Heart left ventricle (tissue), 16 donors: Measurements from ENCODE around the gene PPM1G. TPM values are rescaled to one million over a fixed set of nuclear protein-coding genes. Genes with fewer than 3 reads are reported as not detected.

ENCODE experiments used
- ATAC-seq, 4 donors: fragments of 200-7000 bp; cut with Tn5 transposase; one replicate each; pipeline ENCODE4 v1.9.1; 2020 to 2022; ENCODE audit warnings: moderate library complexity in 4 of 4, mild to moderate bottlenecking in 3 of 4, moderate number of reproducible peaks in 1 of 4
- DNase-seq, 5 donors: peaks; one replicate each; pipeline ENCODE4 v3.0.0-alpha.2; 2020
- H3K27ac ChIP-seq, 12 donors: fragments of 200-600 bp; sonication (generic) in 4 of 12; one replicate each; pipeline versions ENCODE4 v1.5.0 to v1.8.0; 2016 to 2022; ENCODE audit warnings: mild to moderate bottlenecking in 2 of 12
- H3K27me3 ChIP-seq, 9 donors: fragments of 200-600 bp; sonication (generic) in 2 of 9; one replicate each; pipeline versions ENCODE4 v1.5.1 to v1.8.0; 2016 to 2022; ENCODE audit warnings: mild to moderate bottlenecking in 3 of 9
- H3K36me3 ChIP-seq, 9 donors: fragments of 200-600 bp; sonication (generic) in 2 of 9; one replicate each; pipeline versions ENCODE4 v1.5.0 to v1.8.0; 2018 to 2022; ENCODE audit warnings: mild to moderate bottlenecking in 2 of 9
- H3K4me1 ChIP-seq, 12 donors: fragments of 200-600 bp; sonication (generic) in 4 of 12; one replicate each; pipeline versions ENCODE4 v1.5.0 to v1.8.0; 2016 to 2022; ENCODE audit warnings: mild to moderate bottlenecking in 3 of 12
- H3K4me3 ChIP-seq, 12 donors: fragments of 200-600 bp; sonication (generic) in 4 of 12; one replicate each; pipeline versions ENCODE4 v1.5.0 to v1.8.0; 2017 to 2022; ENCODE audit warnings: mild to moderate bottlenecking in 9 of 12, moderate library complexity in 4 of 12
- H3K9me3 ChIP-seq, 12 donors: fragments of 200-600 bp; sonication (generic) in 4 of 12; one replicate each; pipeline versions ENCODE4 v1.5.0 to v1.8.0; 2016 to 2022; ENCODE audit warnings: mild to moderate bottlenecking in 1 of 12
- POLR2A ChIP-seq, 2 donors: fragments of 450-650 bp; IDR thresholded peaks; one replicate each; pipeline ENCODE4 v1.6.1; 2017; ENCODE audit warnings: antibody characterized with exemption in 2 of 2, mild to moderate bottlenecking in 2 of 2, moderate library complexity in 2 of 2
- WGBS, 4 donors: extraction: QIAGEN DNeasy Blood & Tissue Kit in 2 of 4; methylation state at CpG; one replicate each; pipeline versions ENCODE4 v1.1.5 to v1.1.7; 2013 to 2018; 5-methylcytosine and 5-hydroxymethylcytosine counted together
- intact Hi-C, 10 donors: fragments of 100-400 bp; cut with DNase I; formaldehyde crosslinking; loops; one replicate each; pipeline versions ENCODE4 v1.11.1 to v1.14.2; 2022
- polyA plus RNA-seq, 2 donors: library from polyadenylated mRNA; stranded (reverse); fragments of 200-250 nt; gene quantifications; one replicate each; pipeline ENCODE4 v1.2.3, GENCODE V29; 2013
- total RNA-seq, 9 donors: library from RNA; depleted of rRNA in 2 of 9; stranded (reverse); fragments of >200 nt in 2 of 9; fragmentation: NEBNext Ultra II Directional in 3 of 9; extraction: Animal tissue kit (Norgen Biotek cat#: 25700) in 3 of 9; gene quantifications; one replicate each; pipeline versions ENCODE4 v1.1.0 to v1.2.4, GENCODE V29; 2016 to 2023
- TF ChIP-seq, protein P1 (sequence below), 12 donors: fragments of 200-600 bp; sonication (generic) in 4 of 12; IDR thresholded peaks; one replicate each; pipeline versions ENCODE4 v1.5.0 to v1.8.0; 2018 to 2022; ENCODE audit warnings: antibody characterized with exemption in 12 of 12, mild to moderate bottlenecking in 5 of 12
- donor health status: ischemic (EF 13 %, LVEDD 7.1; RV severe dilation, severe dysfunction).
- donor health status: healthy with polysubstance abuse.
- donor health status: DM: no; HTN: yes; CAD: no.
- donor health status: DM: no; HTN: no; CAD: no.
- donor health status: ischemic (EF 25% LVEDD 6.9; RV normal size, moderate dysfunction).
- donor health status: ischemic (EF 25% LVEDD 5.7; RV mildly dilated, moderate dysfunction).
- donor health status: healthy.
- donor health status: DM: yes; HTN: yes; CAD: no.
- donor health status: ischemic (EF 35%, LVEDD 5.7; RV mildly dilated, moderate dysfunction).
- donor health status: nonischemic (EF 11% LVEDD 7.7; RV severe dilation, severe dysfunction).
- donor health status: DM: yes; HTN: yes; CAD: no.
- donor health status: PGD.
- donor health status: ischemic (EF 29% LVEDD 5.4; RV normal size, mild dysfunction).
- donor health status: nonischemic (EF 23%, LVEDD 6.1; RV moderate dilation, normal function).

The PPM1G gene
- total and polyA plus RNA-seq, 11 donors, result 31.2 to 87.2 (median 40.2) TPM

DNA sequence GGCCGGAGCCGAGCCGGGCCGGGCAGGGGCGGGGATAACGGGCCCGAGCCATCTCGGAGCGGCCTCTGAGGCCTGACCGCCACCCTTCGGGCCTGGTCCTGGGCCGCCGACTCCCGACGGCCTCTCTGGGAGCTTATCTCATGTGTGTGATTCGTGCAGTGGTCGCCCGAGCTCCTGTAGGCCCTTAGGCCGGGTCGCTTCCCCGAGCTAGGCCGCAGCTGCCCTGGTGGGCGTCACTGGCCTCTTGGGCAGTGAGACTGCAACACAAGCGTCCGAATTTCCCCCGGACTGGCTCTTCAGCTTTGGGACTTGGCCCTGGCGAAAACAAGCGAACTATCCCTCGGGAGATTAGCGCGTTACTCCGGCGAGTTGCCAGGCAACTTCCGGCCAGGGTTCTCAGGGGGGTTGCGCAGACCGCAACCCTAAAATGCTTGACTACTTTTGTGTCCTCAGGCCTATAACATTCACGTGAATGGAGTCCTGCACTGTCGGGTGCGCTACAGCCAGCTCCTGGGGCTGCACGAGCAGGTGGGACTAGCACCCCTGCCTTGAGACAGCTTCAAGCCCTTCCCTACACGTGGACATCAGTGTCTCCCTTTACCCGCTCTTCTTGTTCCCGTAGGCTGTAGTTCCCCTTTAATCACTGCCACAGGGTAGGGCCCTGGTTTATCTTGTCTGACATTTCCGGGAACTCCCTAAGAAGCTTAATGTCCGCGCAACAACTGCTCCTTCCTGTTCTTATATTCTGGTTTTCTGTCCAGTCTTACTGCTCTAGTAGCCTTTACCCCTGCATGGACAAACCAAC is 38.4 kb downstream of the PPM1G start:
- Histone ChIP-seq H3K27ac (peak overlapping the region; percentile 69 to 96 (median 92)), H3K9me3 (no peaks in the 10 kb centered on the region), H3K4me3 (peak overlapping the region; percentile 84 to 100 (median 88)), H3K4me1 (peaks cover 5 to 36% (median 30%) of the 10 kb centered on the region in 12 donors), H3K36me3 (peaks cover 0 to 72% (median 62%) of the 10 kb centered on the region in 9 donors), H3K27me3 (no peaks in the 10 kb centered on the region)
- peak; percentile 15 to 53 (median 37) for ATAC-seq
- no peak for TF ChIP-seq POLR2A (IDR thresholded peaks at IDR 0.05)
- TF ChIP-seq, protein P1, sequence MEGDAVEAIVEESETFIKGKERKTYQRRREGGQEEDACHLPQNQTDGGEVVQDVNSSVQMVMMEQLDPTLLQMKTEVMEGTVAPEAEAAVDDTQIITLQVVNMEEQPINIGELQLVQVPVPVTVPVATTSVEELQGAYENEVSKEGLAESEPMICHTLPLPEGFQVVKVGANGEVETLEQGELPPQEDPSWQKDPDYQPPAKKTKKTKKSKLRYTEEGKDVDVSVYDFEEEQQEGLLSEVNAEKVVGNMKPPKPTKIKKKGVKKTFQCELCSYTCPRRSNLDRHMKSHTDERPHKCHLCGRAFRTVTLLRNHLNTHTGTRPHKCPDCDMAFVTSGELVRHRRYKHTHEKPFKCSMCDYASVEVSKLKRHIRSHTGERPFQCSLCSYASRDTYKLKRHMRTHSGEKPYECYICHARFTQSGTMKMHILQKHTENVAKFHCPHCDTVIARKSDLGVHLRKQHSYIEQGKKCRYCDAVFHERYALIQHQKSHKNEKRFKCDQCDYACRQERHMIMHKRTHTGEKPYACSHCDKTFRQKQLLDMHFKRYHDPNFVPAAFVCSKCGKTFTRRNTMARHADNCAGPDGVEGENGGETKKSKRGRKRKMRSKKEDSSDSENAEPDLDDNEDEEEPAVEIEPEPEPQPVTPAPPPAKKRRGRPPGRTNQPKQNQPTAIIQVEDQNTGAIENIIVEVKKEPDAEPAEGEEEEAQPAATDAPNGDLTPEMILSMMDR (IDR thresholded peaks at IDR 0.05), result no peak
- DNase-seq, result peak in 3 of 5 donors; percentile 35 to 61 (median 46)
- intact Hi-C loops, result loop anchor here in 3 of 10 donors (1.0 to 5.0 kb wide), 6 partner anchors 9 to 58 kb away; partner anchors contain the start of genes GTF3C2 (in 3 of the 3), NRBP1 (in 2 of the 3), MPV17 (in 1 of the 3) and ZNF513 (in 1 of the 3)
- WGBS, 4 donors, result 0 to 3% (median 1%) methylated on average over 24 to 46 of the region's 46 CpGs

DNA sequence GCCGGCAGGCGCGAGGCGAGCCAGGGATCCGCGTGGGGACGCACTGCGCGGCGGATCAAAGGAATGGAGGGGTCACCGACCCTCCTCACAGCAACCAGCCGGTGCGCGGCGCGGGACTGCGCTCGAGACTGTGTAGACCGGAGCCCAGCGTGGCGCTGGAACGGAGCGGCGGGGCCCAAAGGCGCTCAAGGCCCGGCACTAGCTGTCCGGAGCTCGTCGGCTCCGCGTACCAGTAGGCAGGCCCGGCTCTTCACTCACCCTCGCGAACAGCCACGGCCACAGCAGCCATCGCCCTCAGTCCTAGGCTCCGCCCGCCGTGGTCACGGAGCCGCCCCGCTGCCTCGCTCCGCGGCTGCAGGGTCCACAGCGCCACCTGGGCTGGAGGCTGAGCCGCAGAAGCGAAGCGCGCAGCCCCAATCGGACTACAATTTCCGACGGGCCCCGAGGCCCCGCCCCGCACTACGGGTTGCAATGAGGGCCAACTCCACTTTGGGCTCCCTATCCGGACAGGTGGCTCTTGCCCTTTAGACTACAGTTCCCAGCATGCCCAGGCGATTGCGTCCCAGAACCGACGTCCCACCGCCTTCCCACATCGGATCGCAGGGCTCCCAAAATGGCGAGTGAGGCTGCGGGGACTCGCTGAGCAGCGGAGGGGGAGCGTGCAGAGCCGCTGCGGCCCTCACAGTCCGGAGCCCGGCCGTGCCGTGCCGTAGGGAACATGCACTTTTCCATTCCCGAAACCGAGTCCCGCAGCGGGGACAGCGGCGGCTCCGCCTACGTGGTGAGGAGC is 39.2 kb downstream of the PPM1G start, which contains the start of the genes EIF2B4 and SNX17:
TSS of gene EIF2B4 (minus strand) at position 313 of the 790 bp plus-strand sequence. CDS start at position 289, 24 bp downstream.
TSS of gene SNX17 (plus strand) at position 591 of the 790 bp plus-strand sequence. CDS start at position 719, 128 bp downstream.
- ATAC-seq (peak; percentile 95 to 97 (median 96)), DNase-seq (peak; percentile 99 to 100 (median 99))
- Histone ChIP-seq H3K36me3 (peaks cover 4 to 71% (median 62%) of the 10 kb centered on the region in 9 donors), H3K27ac (peak within 1 kb of the TSS; percentile 73 to 96 (median 92)), H3K9me3 (no peaks in the 10 kb centered on the region), H3K27me3 (no peaks in the 10 kb centered on the region), H3K4me3 (peak within 1 kb of the TSS; percentile 84 to 100 (median 88)), H3K4me1 (peaks cover 5 to 36% (median 30%) of the 10 kb centered on the region in 12 donors)
- WGBS, 4 donors, result 0 to 1% (median 1%) methylated on average over 50 to 85 of the region's 85 CpGs
- intact Hi-C loops, result loop anchor here in 3 of 10 donors (1.0 to 5.0 kb wide), 6 partner anchors 10 to 59 kb away; partner anchors contain the start of genes GTF3C2 (in 3 of the 3), NRBP1 (in 2 of the 3), MPV17 (in 1 of the 3) and ZNF513 (in 1 of the 3)
- TF ChIP-seq, protein P1 (IDR thresholded peaks at IDR 0.05), result peak; percentile 52 to 96 (median 82)
- TF ChIP-seq POLR2A (IDR thresholded peaks at IDR 0.05), result peak in 1 of 2 donors; percentile 62

DNA sequence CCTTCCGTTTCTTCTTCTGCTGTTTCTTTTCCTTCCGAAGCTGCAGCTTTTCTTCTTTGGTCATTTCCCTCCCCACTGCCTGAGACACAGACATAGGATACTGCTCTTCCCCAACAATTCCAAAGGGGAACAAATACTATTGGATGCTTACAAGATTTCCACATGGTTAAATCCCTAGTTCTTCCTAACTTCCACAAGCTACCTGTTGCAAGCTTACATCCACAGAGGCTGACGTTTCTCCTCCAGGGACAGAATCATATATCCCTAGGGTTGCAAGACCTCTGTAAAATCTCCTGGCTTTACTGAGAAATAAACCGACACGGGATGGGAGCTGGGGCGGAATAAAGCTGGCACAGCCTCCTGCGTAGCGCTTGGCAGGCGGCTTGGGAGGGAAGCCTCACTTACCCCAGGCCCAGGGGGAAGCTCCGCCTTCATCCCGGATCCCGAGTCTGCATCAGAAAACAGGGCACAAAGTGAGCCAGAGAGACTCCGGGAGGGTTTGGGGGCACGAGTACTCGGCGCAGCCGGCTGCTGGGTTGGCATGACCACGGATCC is 39.8 kb downstream of the PPM1G start:
- DNase-seq (peak in 4 of 5 donors; percentile 55 to 79 (median 68)), ATAC-seq (peak in 3 of 4 donors; percentile 27 to 59 (median 53))
- H3K4me3 ChIP-seq, result peak overlapping the region; percentile 58 to 100 (median 88)
- H3K27ac ChIP-seq, result peak overlapping the region; percentile 73 to 96 (median 92)
- no peaks in the 10 kb centered on the region for H3K27me3 ChIP-seq
- intact Hi-C loops, result loop anchor here in 3 of 10 donors (1.0 to 5.0 kb wide), 6 partner anchors 11 to 59 kb away; partner anchors contain the start of genes GTF3C2 (in 3 of the 3), NRBP1 (in 2 of the 3), MPV17 (in 1 of the 3) and ZNF513 (in 1 of the 3)
- peaks cover 5 to 36% (median 30%) of the 10 kb centered on the region in 12 donors for H3K4me1 ChIP-seq
- no peak for TF ChIP-seq POLR2A (IDR thresholded peaks at IDR 0.05)
- TF ChIP-seq, protein P1 (IDR thresholded peaks at IDR 0.05), result no peak
- peaks cover 4 to 71% (median 62%) of the 10 kb centered on the region in 9 donors for H3K36me3 ChIP-seq
- no peaks in the 10 kb centered on the region for H3K9me3 ChIP-seq
- WGBS, 4 donors, result 1 to 2% (median 2%) methylated on average over 16 to 18 of the region's 18 CpGs
